Brain microvascular endothelial cell (primary cell): ENCODE data around the gene LILRA6.

Source experiments
- DNase-seq: peaks from one replicate; pipeline ENCODE4 v3.0.0-alpha.2; 2020
- H3K27ac ChIP-seq: fragments of 250-450 bp; sonication (Bioruptor Pico); 2 replicates; pipeline ENCODE4 v1.5.1; 2020; ENCODE audit warnings: mild to moderate bottlenecking, moderate library complexity
- H3K27me3 ChIP-seq: fragments of 250-450 bp; sonication (Bioruptor Pico); replicated peaks from 2 replicates; pipeline ENCODE4 v1.5.1; 2020; ENCODE audit warnings: mild to moderate bottlenecking
- H3K36me3 ChIP-seq: fragments of 250-450 bp; sonication (Bioruptor Pico); replicated peaks from 2 replicates; pipeline ENCODE4 v1.5.1; 2020; ENCODE audit warnings: mild to moderate bottlenecking
- H3K4me3 ChIP-seq: 2 replicates; pipeline ENCODE4 v1.5.1; 2011; ENCODE audit warnings: low read depth, mild to moderate bottlenecking, control low read depth, low read length, moderate library complexity
- in situ Hi-C: cut with HindIII; loops from 2 replicates; pipeline ENCODE4 v1.10.0; 2017; ENCODE audit warnings: low sequenced_read_pairs, low pct_ligation_motif_present
- TF ChIP-seq, protein P1 (sequence below): IDR thresholded peaks from 2 replicates; pipeline ENCODE4 v1.5.1; 2011; ENCODE audit warnings: low read depth, mild to moderate bottlenecking, moderate library complexity, low read length, control low read depth, inconsistent platforms; ENCODE audit errors: missing control alignments

LILRA6 gene

DNA sequence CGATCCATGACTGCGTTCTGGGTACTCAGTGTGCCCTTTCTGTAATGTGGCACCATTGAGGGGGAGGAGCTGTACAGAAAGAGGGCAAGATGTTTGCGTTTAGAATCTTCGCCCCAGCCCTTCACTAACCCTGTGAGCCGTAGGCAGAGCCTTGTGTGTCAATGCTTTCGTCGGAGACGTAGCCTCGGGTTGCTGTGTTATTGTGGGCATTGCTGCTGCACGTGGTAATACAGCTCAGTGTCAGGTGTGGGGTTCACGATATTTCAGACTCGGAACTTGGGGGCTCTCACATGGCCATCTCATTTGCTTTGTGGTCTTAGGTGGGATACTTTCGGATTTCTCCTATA is 35.8 kb downstream of the LILRA6 start:
- Histone ChIP-seq H3K27ac (no peak overlapping the region), H3K4me3 (no peak overlapping the region)
- TF ChIP-seq, protein P1, sequence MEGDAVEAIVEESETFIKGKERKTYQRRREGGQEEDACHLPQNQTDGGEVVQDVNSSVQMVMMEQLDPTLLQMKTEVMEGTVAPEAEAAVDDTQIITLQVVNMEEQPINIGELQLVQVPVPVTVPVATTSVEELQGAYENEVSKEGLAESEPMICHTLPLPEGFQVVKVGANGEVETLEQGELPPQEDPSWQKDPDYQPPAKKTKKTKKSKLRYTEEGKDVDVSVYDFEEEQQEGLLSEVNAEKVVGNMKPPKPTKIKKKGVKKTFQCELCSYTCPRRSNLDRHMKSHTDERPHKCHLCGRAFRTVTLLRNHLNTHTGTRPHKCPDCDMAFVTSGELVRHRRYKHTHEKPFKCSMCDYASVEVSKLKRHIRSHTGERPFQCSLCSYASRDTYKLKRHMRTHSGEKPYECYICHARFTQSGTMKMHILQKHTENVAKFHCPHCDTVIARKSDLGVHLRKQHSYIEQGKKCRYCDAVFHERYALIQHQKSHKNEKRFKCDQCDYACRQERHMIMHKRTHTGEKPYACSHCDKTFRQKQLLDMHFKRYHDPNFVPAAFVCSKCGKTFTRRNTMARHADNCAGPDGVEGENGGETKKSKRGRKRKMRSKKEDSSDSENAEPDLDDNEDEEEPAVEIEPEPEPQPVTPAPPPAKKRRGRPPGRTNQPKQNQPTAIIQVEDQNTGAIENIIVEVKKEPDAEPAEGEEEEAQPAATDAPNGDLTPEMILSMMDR: no peak

DNA sequence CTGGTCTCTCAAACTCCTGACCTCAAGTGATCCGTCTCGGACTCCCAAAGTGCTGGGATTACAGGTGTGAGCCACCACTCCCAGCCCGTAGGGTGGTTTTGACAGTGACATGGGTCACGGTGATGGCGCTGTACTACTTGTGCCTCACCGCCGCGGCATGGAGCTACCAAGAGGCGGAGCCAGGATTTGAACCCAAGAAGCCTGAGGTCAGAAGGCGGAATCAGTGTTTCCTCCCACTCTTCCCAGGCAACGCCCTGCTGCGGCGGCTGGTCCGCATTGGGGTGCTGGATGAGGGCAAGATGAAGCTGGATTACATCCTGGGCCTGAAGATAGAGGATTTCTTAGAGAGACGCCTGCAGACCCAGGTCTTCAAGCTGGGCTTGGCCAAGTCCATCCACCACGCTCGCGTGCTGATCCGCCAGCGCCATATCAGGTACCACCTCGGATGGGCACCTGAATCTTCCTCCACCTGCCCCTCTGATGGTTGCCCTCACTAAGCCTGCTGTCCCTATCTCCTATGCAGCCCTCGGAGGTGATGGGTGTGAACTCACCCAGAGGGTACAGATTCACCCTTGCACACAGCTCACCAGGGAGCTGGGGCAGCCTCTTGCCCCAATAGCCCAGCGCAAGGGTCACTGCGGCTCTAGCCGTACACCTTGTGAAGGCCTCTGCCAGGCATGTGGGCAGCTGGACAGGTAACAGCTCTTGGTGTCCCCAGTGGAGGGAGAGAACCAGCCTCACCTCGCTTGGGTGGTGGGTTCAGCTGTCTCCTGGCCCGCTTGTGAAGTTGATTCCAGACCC is 36.4 kb downstream of the LILRA6 start:
- DNase-seq: no peak
- TF ChIP-seq, protein P1: no peak
- Histone ChIP-seq H3K4me3 (no peak overlapping the region), H3K36me3 (peaks cover 75% of the 10 kb centered on the region), H3K27me3 (no peaks in the 10 kb centered on the region), H3K27ac (no peak overlapping the region)
- in situ Hi-C loops: no loop called here

More for the DNA sequence above, 35.8 kb downstream of the LILRA6 start:
- in situ Hi-C loops: no loop called here
- peaks cover 70% of the 10 kb centered on the region for H3K36me3 ChIP-seq
- no peaks in the 10 kb centered on the region for H3K27me3 ChIP-seq
- DNase-seq: no peak

DNA sequence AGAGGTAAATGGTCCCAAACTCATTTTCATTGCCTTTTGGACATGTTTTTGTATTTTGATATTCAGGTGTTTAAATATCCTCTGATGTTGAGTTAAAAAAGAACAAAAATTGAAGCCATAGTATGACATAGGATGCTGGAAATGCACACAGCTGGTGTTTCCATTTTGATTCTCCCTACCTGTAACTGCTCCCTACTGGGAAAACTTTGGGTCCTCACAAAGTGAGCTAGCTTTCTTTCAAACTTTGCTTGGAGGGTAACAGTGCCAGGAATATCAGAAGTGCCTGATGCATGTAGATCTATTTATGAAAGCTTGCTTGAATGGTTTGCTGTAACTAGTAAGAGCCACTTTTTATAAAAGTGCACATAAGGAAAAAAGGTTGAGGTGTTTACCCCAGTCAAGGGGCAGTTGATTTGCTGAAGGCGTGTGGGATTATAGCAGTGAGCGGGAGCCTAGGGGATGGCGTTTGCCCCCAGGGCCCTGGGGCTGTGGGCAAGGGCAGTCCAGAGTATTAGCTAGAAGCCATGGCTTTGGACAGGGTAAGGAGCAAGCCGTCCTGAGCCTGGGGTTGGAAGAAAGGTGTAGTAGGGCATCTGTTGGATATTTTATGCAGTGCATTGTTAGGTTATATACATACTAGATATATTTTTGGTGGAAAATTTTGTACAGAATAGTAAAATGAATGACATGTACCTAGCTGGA is 37.7 kb downstream of the LILRA6 start:
- DNase-seq: no peak
- in situ Hi-C loops: no loop called here
- TF ChIP-seq, protein P1: no peak
- no peak overlapping the region for H3K27ac ChIP-seq
- peaks cover 77% of the 10 kb centered on the region for H3K36me3 ChIP-seq
- no peaks in the 10 kb centered on the region for H3K27me3 ChIP-seq
- no peak overlapping the region for H3K4me3 ChIP-seq

DNA sequence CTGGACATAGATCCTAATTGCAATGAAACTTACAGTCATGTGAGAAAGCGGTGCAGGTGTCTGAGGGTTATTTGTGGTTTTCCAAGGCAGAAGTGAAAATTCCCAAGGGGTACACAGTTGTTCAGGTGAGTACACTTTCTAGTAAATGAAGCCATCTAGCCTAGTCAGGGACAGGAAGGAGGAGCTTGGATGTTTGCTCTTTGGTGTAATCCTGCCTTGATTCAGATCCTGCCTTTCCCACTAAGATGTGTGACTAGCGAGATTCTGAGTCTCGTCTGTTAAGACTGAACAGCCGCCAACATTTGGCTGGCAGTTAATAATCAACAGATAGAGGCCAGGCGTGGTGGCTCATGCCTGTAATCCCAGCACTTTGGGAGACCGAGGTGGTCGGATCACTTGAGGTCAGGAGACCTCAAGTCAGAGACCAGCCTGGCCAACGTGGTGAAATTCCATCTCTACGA is 39.4 kb downstream of the LILRA6 start:
- Histone ChIP-seq H3K36me3 (peaks cover 71% of the 10 kb centered on the region), H3K27me3 (no peaks in the 10 kb centered on the region), H3K27ac (no peak overlapping the region), H3K4me3 (peak overlapping the region; percentile 15)
- in situ Hi-C loops: no loop called here
- DNase-seq: no peak
- TF ChIP-seq, protein P1: no peak

DNA sequence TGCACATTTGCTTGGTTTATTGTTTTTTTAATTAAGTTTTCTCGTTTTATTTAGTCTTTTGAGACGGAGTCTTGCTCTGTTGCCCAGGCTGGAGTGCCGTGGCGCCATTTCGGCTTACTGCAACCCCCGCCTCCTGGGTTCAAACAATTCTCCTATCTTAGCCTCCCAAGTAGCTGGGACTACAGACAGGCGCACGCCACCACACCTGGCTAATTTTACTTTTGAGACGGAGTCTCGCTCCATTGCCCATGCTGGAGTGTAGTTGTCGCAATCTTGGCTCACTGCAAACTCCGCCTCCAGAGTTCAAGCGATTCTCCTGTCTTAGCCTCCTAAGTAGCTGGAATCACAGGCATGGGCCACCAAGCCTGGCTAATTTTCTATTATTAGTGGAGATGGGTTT is 40.6 kb downstream of the LILRA6 start:
- DNase-seq: no peak

More for the DNA sequence above, 40.6 kb downstream of the LILRA6 start:
- TF ChIP-seq, protein P1: no peak
- no peak overlapping the region for H3K27ac ChIP-seq
- in situ Hi-C loops: no loop called here
- H3K36me3 ChIP-seq: peaks cover 59% of the 10 kb centered on the region
- H3K4me3 ChIP-seq: peak overlapping the region; percentile 73
- no peaks in the 10 kb centered on the region for H3K27me3 ChIP-seq
